ENCODE data around the gene PRKCB. TPM values are rescaled to one million over a fixed set of nuclear protein-coding genes. Genes with fewer than 3 reads are reported as not detected.

PRKCB gene
- polyA plus RNA-seq, 2 of the 4 experiments (the other 2 are of a cell fraction) = 0.09 to 0.22 TPM

DNA sequence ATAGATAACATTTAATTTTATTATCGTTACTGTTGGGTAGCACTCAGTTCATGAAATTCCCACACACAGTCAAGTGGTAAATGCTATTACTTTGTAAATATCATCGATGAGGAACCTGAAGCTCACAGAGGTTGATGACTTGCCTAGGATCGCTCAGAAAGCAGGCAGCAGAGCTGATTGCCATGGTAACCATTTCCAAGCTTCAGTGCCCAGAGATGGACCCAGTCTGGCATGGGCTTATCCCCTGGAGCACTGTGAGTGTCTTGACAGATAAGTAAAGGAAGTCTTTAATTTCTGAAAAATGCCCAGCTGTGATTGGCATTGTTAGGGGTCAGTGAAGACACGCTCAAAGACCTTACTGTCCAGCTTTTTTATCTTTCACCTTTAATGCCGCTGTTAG lies 95.0 kb downstream of the PRKCB start:
- CTCF ChIA-PET = interaction anchor here (1.2 kb wide), 1 partner anchor 13 kb away, joined by 3 read pairs; no protein-coding TSS in a partner anchor
- no peak for FAIRE-seq

DNA sequence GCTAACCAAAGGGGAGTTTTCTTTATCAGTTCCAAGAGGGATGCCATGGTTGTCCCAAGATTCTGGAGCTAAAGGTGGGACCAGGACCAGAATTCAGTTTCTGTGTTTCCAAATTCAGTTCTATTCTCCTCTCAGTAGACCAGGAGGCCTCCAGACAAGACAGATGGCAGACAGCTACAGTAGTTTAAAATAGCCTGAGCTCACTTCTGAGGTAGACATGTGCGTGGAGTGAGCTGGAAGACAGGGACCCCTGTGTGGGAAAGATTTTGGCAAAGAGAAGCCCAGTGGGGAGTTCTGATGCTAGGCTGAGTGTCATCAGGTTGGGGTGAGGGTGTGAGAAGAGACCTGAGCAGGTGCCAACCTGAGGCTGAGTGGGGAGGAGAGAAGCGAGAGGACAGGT lies 95.4 kb downstream of the PRKCB start:
- no peak for FAIRE-seq
- ChIA-PET POLR2A (no interaction called here), CTCF (interaction anchor here (1.2 kb wide), 1 partner anchor 13 kb away, joined by 3 read pairs; no protein-coding TSS in a partner anchor)
- WGBS (ENCODE audit: missing lambda C conversion rate) = 17% methylated on average over 2 of the region's 2 CpGs
- Histone ChIP-seq H3K27ac (no peak overlapping the region), H3K4me2 (no peak overlapping the region), H3K4me1 (no peaks in the 10 kb centered on the region), H3K4me3 (no peak overlapping the region), H3K9me3 (no peaks in the 10 kb centered on the region)
- ATAC-seq = no peak
- no peak for DNase-seq (ENCODE audit: low read depth in 1 of 2, low spot score in 1 of 2)
- no peak for TF ChIP-seq TFCP2L1 (CRISPR knock-in tag; IDR thresholded peaks at IDR 0.05)
- TF ChIP-seq NFE2L2 (conservative IDR thresholded peaks at IDR 0.05; ENCODE audit: low read length) = no peak
- no peak for TF ChIP-seq HDAC2 (IDR thresholded peaks at IDR 0.05)
- TF ChIP-seq CBX2 (IDR thresholded peaks at IDR 0.05; ENCODE audit: borderline replicate concordance, low read depth) = no peak
- TF ChIP-seq, protein P1, sequence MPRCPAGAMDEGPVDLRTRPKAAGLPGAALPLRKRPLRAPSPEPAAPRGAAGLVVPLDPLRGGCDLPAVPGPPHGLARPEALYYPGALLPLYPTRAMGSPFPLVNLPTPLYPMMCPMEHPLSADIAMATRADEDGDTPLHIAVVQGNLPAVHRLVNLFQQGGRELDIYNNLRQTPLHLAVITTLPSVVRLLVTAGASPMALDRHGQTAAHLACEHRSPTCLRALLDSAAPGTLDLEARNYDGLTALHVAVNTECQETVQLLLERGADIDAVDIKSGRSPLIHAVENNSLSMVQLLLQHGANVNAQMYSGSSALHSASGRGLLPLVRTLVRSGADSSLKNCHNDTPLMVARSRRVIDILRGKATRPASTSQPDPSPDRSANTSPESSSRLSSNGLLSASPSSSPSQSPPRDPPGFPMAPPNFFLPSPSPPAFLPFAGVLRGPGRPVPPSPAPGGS (IDR thresholded peaks at IDR 0.05) = no peak
- TF ChIP-seq POLR2A (IDR thresholded peaks at IDR 0.05; ENCODE audit: low read length) = no peak
- TF ChIP-seq FOSL2 (IDR thresholded peaks at IDR 0.05) = no peak
- TF ChIP-seq FOSL2 (CRISPR knock-in tag; IDR thresholded peaks at IDR 0.05) = no peak
- no peak for TF ChIP-seq ZFP36 (IDR thresholded peaks at IDR 0.05; ENCODE audit: borderline replicate concordance, partially characterized antibody)
- TF ChIP-seq BHLHE40 (IDR thresholded peaks at IDR 0.05; ENCODE audit: low read depth, low read length) = no peak
- TF ChIP-seq, protein P2, sequence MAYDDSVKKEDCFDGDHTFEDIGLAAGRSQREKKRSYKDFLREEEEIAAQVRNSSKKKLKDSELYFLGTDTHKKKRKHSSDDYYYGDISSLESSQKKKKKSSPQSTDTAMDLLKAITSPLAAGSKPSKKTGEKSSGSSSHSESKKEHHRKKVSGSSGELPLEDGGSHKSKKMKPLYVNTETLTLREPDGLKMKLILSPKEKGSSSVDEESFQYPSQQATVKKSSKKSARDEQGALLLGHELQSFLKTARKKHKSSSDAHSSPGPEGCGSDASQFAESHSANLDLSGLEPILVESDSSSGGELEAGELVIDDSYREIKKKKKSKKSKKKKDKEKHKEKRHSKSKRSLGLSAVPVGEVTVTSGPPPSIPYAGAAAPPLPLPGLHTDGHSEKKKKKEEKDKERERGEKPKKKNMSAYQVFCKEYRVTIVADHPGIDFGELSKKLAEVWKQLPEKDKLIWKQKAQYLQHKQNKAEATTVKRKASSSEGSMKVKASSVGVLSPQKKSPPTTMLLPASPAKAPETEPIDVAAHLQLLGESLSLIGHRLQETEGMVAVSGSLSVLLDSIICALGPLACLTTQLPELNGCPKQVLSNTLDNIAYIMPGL (CRISPR knock-in tag; IDR thresholded peaks at IDR 0.05; ENCODE audit: borderline replicate concordance) = no peak
- TF ChIP-seq, protein P3, sequence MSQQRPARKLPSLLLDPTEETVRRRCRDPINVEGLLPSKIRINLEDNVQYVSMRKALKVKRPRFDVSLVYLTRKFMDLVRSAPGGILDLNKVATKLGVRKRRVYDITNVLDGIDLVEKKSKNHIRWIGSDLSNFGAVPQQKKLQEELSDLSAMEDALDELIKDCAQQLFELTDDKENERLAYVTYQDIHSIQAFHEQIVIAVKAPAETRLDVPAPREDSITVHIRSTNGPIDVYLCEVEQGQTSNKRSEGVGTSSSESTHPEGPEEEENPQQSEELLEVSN (IDR thresholded peaks at IDR 0.05; ENCODE audit: borderline replicate concordance, low read depth) = no peak
- no peak for TF ChIP-seq EP300 (IDR thresholded peaks at IDR 0.05)
- no peak for TF ChIP-seq CBX8 (IDR thresholded peaks at IDR 0.05)
- TF ChIP-seq, protein P4, sequence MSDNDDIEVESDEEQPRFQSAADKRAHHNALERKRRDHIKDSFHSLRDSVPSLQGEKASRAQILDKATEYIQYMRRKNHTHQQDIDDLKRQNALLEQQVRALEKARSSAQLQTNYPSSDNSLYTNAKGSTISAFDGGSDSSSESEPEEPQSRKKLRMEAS (IDR thresholded peaks at IDR 0.05) = no peak
- TF ChIP-seq JUN (IDR thresholded peaks at IDR 0.05) = no peak
- no peak for TF ChIP-seq RFX5 (IDR thresholded peaks at IDR 0.05)
- TF ChIP-seq, protein P5, sequence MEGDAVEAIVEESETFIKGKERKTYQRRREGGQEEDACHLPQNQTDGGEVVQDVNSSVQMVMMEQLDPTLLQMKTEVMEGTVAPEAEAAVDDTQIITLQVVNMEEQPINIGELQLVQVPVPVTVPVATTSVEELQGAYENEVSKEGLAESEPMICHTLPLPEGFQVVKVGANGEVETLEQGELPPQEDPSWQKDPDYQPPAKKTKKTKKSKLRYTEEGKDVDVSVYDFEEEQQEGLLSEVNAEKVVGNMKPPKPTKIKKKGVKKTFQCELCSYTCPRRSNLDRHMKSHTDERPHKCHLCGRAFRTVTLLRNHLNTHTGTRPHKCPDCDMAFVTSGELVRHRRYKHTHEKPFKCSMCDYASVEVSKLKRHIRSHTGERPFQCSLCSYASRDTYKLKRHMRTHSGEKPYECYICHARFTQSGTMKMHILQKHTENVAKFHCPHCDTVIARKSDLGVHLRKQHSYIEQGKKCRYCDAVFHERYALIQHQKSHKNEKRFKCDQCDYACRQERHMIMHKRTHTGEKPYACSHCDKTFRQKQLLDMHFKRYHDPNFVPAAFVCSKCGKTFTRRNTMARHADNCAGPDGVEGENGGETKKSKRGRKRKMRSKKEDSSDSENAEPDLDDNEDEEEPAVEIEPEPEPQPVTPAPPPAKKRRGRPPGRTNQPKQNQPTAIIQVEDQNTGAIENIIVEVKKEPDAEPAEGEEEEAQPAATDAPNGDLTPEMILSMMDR (IDR thresholded peaks at IDR 0.05) = no peak
- TF ChIP-seq FOXS1 (CRISPR knock-in tag; IDR thresholded peaks at IDR 0.05) = no peak
- TF ChIP-seq EHMT2 (IDR thresholded peaks at IDR 0.05; ENCODE audit: low read depth) = no peak
- no peak for TF ChIP-seq MYC (IDR thresholded peaks at IDR 0.05; ENCODE audit: borderline replicate concordance, low read length)

More for the DNA sequence above, 95.0 kb downstream of the PRKCB start:
- WGBS (ENCODE audit: missing lambda C conversion rate) = 19% methylated on average over 5 of the region's 5 CpGs
- ATAC-seq = no peak
- DNase-seq (ENCODE audit: low read depth in 1 of 2, low spot score in 1 of 2) = no peak
- H3K4me1 ChIP-seq = no peaks in the 10 kb centered on the region
- no peak overlapping the region for H3K4me3 ChIP-seq
- no peaks in the 10 kb centered on the region for H3K9me3 ChIP-seq
- no peak overlapping the region for H3K27ac ChIP-seq
- POLR2A ChIA-PET = no interaction called here
- no peak overlapping the region for H3K4me2 ChIP-seq
- TF ChIP-seq ZNF302 (CRISPR knock-in tag; IDR thresholded peaks at IDR 0.05) (no peak), CBX2 (IDR thresholded peaks at IDR 0.05; ENCODE audit: borderline replicate concordance, low read depth) (no peak), BHLHE40 (IDR thresholded peaks at IDR 0.05; ENCODE audit: low read depth, low read length) (no peak), EP300 (IDR thresholded peaks at IDR 0.05) (no peak), RFX5 (IDR thresholded peaks at IDR 0.05) (no peak), PHF8 (IDR thresholded peaks at IDR 0.05; ENCODE audit: borderline replicate concordance, low read depth) (no peak), CBX8 (IDR thresholded peaks at IDR 0.05) (no peak), MAZ (IDR thresholded peaks at IDR 0.05; ENCODE audit: borderline replicate concordance, low read depth, low read length) (no peak), HOXB13 (CRISPR knock-in tag; IDR thresholded peaks at IDR 0.05; ENCODE audit: low read depth) (no peak), RNF2 (IDR thresholded peaks at IDR 0.05; ENCODE audit: borderline replicate concordance, low read depth) (no peak), POLR2AphosphoS2 (conservative IDR thresholded peaks at IDR 0.05; ENCODE audit: low read length) (no peak), HDAC2 (IDR thresholded peaks at IDR 0.05) (no peak), RCOR1 (IDR thresholded peaks at IDR 0.05; ENCODE audit: low read depth, low read length) (no peak), RARB (CRISPR knock-in tag; IDR thresholded peaks at IDR 0.05) (no peak), TP53 (CRISPR knock-in tag; IDR thresholded peaks at IDR 0.05) (no peak)
- TF ChIP-seq, protein P4 (IDR thresholded peaks at IDR 0.05) = no peak
- TF ChIP-seq, protein P6, sequence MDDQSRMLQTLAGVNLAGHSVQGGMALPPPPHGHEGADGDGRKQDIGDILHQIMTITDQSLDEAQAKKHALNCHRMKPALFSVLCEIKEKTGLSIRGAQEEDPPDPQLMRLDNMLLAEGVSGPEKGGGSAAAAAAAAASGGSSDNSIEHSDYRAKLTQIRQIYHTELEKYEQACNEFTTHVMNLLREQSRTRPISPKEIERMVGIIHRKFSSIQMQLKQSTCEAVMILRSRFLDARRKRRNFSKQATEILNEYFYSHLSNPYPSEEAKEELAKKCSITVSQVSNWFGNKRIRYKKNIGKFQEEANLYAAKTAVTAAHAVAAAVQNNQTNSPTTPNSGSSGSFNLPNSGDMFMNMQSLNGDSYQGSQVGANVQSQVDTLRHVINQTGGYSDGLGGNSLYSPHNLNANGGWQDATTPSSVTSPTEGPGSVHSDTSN (IDR thresholded peaks at IDR 0.05) = no peak

Measured in A549 (cell line).